ENCODE results near the gene GLRA3. TPM values are rescaled to one million over a fixed set of nuclear protein-coding genes. Genes with fewer than 3 reads are reported as not detected.

GLRA3 gene
- polyA plus RNA-seq, 3 donors: not detected

- H2AFZ ChIP-seq (ENCODE audit: insufficient read depth, low read depth, low read length, poor library complexity, severe bottlenecking): no peak overlapping the region
- H3K9me3 Mint-ChIP-seq: peaks cover 0 to 10% (median 3%) of the 10 kb centered on the region in 7 donors
- no peak overlapping the region for H3K27ac ChIP-seq (ENCODE audit: low read depth in 1 of 2, low read length in 2 of 2)
- TF ChIP-seq, protein P1, sequence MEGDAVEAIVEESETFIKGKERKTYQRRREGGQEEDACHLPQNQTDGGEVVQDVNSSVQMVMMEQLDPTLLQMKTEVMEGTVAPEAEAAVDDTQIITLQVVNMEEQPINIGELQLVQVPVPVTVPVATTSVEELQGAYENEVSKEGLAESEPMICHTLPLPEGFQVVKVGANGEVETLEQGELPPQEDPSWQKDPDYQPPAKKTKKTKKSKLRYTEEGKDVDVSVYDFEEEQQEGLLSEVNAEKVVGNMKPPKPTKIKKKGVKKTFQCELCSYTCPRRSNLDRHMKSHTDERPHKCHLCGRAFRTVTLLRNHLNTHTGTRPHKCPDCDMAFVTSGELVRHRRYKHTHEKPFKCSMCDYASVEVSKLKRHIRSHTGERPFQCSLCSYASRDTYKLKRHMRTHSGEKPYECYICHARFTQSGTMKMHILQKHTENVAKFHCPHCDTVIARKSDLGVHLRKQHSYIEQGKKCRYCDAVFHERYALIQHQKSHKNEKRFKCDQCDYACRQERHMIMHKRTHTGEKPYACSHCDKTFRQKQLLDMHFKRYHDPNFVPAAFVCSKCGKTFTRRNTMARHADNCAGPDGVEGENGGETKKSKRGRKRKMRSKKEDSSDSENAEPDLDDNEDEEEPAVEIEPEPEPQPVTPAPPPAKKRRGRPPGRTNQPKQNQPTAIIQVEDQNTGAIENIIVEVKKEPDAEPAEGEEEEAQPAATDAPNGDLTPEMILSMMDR (IDR thresholded peaks at IDR 0.05): no peak
- no peaks in the 10 kb centered on the region for H3K4me1 ChIP-seq (ENCODE audit: control insufficient read depth in 1 of 2, insufficient read depth in 2 of 2, low read length in 2 of 2)
- H3K36me3 ChIP-seq (replicated peaks in 1 of 2; ENCODE audit: control insufficient read depth in 1 of 2, insufficient read depth in 2 of 2, low read length in 2 of 2): no peaks in the 10 kb centered on the region
- no peaks in the 10 kb centered on the region for H3K27me3 Mint-ChIP-seq (ENCODE audit: low read depth in 3 of 3)
- no peak overlapping the region for H3K4me2 ChIP-seq (replicated peaks; ENCODE audit: extremely low read depth, low read length, poor library complexity, severe bottlenecking)
- H3K4me3 Mint-ChIP-seq: no peak overlapping the region
- H3K4me1 Mint-ChIP-seq: no peaks in the 10 kb centered on the region
- no peaks in the 10 kb centered on the region for H3K79me2 ChIP-seq (ENCODE audit: insufficient read depth, low read length)
- DNase-seq: no peak
- H3K36me3 Mint-ChIP-seq: no peaks in the 10 kb centered on the region
- H3K27me3 ChIP-seq (ENCODE audit: control insufficient read depth in 2 of 2, insufficient read depth in 2 of 2, low read length in 2 of 2): no peaks in the 10 kb centered on the region
- H4K20me1 ChIP-seq (ENCODE audit: insufficient read depth, low read length): no peaks in the 10 kb centered on the region
- H3K27ac Mint-ChIP-seq: no peak overlapping the region
- intact Hi-C loops (cut with micrococcal nuclease): no loop called here
- no CpG with 5 or more reads among the region's 2 CpGs for WGBS (ENCODE audit: insufficient coverage)
- no peak overlapping the region for H3K9ac ChIP-seq (ENCODE audit: insufficient read depth, low read length, poor library complexity, severe bottlenecking)
- peaks cover 0 to 6% of the 10 kb centered on the region in 2 donors for H3K9me3 ChIP-seq (replicated peaks in 1 of 2; ENCODE audit: control insufficient read depth in 1 of 2, insufficient read depth in 1 of 2, low read length in 2 of 2)
- no peak overlapping the region for H3K4me3 ChIP-seq (replicated peaks in 1 of 3; ENCODE audit: low read depth in 2 of 3, low read length in 3 of 3)
Observed at GRCh38 chr4:174810834-174811233, 18.2 kb downstream of the GLRA3 start.

GRCh38 chr4:174808836-174809235 is 20.2 kb downstream of the GLRA3 start:
- WGBS (ENCODE audit: insufficient coverage): no CpG with 5 or more reads among the region's 5 CpGs
- DNase-seq: no peak
- no peaks in the 10 kb centered on the region for H3K79me2 ChIP-seq (ENCODE audit: insufficient read depth, low read length)
- H3K27me3 ChIP-seq (ENCODE audit: control insufficient read depth in 2 of 2, insufficient read depth in 2 of 2, low read length in 2 of 2): no peaks in the 10 kb centered on the region
- no peaks in the 10 kb centered on the region for H3K9me3 ChIP-seq (replicated peaks in 1 of 2; ENCODE audit: control insufficient read depth in 1 of 2, insufficient read depth in 1 of 2, low read length in 2 of 2)
- Mint-ChIP-seq H3K9me3 (peaks cover 0 to 2% (median 0%) of the 10 kb centered on the region in 7 donors), H3K4me3 (no peak overlapping the region), H3K27me3 (ENCODE audit: low read depth in 3 of 3) (no peaks in the 10 kb centered on the region), H3K27ac (no peak overlapping the region), H3K36me3 (no peaks in the 10 kb centered on the region), H3K4me1 (no peaks in the 10 kb centered on the region)
- H3K36me3 ChIP-seq (replicated peaks in 1 of 2; ENCODE audit: control insufficient read depth in 1 of 2, insufficient read depth in 2 of 2, low read length in 2 of 2): no peaks in the 10 kb centered on the region
- H3K4me1 ChIP-seq (ENCODE audit: control insufficient read depth in 1 of 2, insufficient read depth in 2 of 2, low read length in 2 of 2): no peaks in the 10 kb centered on the region
- H3K9ac ChIP-seq (ENCODE audit: insufficient read depth, low read length, poor library complexity, severe bottlenecking): no peak overlapping the region
- H3K4me3 ChIP-seq (replicated peaks in 1 of 3; ENCODE audit: low read depth in 2 of 3, low read length in 3 of 3): no peak overlapping the region
- H3K27ac ChIP-seq (ENCODE audit: low read depth in 1 of 2, low read length in 2 of 2): no peak overlapping the region
- no peaks in the 10 kb centered on the region for H4K20me1 ChIP-seq (ENCODE audit: insufficient read depth, low read length)
- TF ChIP-seq, protein P1 (IDR thresholded peaks at IDR 0.05): no peak
- intact Hi-C loops (cut with micrococcal nuclease): no loop called here
- H3K4me2 ChIP-seq (replicated peaks; ENCODE audit: extremely low read depth, low read length, poor library complexity, severe bottlenecking): no peak overlapping the region
- H2AFZ ChIP-seq (ENCODE audit: insufficient read depth, low read depth, low read length, poor library complexity, severe bottlenecking): no peak overlapping the region

Data from CD14-positive monocyte (primary cell).